Measurements from ENCODE around the gene EPHB3. TPM values are rescaled to one million over a fixed set of nuclear protein-coding genes. Genes with fewer than 3 reads are reported as not detected.

EPHB3 gene
- total and polyA plus RNA-seq, 4 donors: 0.14 to 1.8 (median 0.67) TPM

DNA sequence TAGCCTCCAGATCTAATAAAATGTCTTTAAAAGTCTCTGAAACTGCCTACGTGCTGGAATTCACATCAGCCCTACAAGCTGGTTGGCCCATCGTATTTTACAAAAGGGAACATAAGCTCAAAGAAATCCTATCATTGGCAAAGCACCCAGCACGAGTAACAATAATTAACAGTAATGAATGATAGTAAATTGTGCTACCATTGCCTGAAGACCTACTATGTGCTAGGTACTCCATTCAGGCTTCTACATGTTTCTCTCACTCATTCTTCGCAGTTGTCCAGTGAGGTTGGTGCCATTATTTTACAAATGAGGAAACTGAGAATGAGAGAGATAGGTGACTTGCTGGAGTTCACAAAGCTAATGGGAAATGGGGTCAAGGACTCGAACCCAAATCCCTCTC is 7.1 kb upstream of the EPHB3 start:
- Histone ChIP-seq H3K36me3 (ENCODE audit: control insufficient read depth in 4 of 4, insufficient read depth in 3 of 4, low read depth in 1 of 4, low read length in 3 of 4) (no peaks in the 10 kb centered on the region), H3K9ac (ENCODE audit: low read depth in 1 of 2, low read length in 2 of 2) (no peak overlapping the region), H3K4me3 (ENCODE audit: low read depth in 1 of 3, low read length in 3 of 3) (no peak overlapping the region), H3K27ac (ENCODE audit: low read depth in 1 of 2, low read length in 2 of 2) (no peak overlapping the region), H3K27me3 (ENCODE audit: control insufficient read depth in 4 of 4, insufficient read depth in 4 of 4, low read length in 3 of 4) (peaks cover 0 to 17% (median 2%) of the 10 kb centered on the region in 4 donors), H3K9me3 (ENCODE audit: control insufficient read depth in 4 of 4, low read length in 3 of 4) (no peaks in the 10 kb centered on the region), H3K4me1 (ENCODE audit: control insufficient read depth in 4 of 4, insufficient read depth in 4 of 4, low read length in 3 of 4) (no peaks in the 10 kb centered on the region)
- no peak for DNase-seq (ENCODE audit: low spot score)
- TF ChIP-seq REST (IDR thresholded peaks at IDR 0.05): no peak
- no peak for TF ChIP-seq FOXA2 (IDR thresholded peaks at IDR 0.05)
- no peak for TF ChIP-seq EGR1 (IDR thresholded peaks at IDR 0.05; ENCODE audit: low read depth in 2 of 2)
- no peak for TF ChIP-seq TAF1 (conservative IDR thresholded peaks at IDR 0.05)
- no peak for TF ChIP-seq SP1 (IDR thresholded peaks at IDR 0.05)
- TF ChIP-seq HNF4A (conservative IDR thresholded peaks at IDR 0.05): no peak
- no peak for TF ChIP-seq RAD21 (IDR thresholded peaks at IDR 0.05)
- TF ChIP-seq CTCF (IDR thresholded peaks at IDR 0.05; ENCODE audit: low read depth, low read length, missing input control): no peak
- no peak for TF ChIP-seq FOXA1 (IDR thresholded peaks at IDR 0.05)
- TF ChIP-seq GABPA (IDR thresholded peaks at IDR 0.05 in 1 of 2, conservative IDR thresholded peaks at IDR 0.05 in 1 of 2): no peak
- TF ChIP-seq, protein P1, sequence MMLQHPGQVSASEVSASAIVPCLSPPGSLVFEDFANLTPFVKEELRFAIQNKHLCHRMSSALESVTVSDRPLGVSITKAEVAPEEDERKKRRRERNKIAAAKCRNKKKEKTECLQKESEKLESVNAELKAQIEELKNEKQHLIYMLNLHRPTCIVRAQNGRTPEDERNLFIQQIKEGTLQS (IDR thresholded peaks at IDR 0.05): no peak
- TF ChIP-seq YY1 (IDR thresholded peaks at IDR 0.05): no peak
- TF ChIP-seq, protein P2, sequence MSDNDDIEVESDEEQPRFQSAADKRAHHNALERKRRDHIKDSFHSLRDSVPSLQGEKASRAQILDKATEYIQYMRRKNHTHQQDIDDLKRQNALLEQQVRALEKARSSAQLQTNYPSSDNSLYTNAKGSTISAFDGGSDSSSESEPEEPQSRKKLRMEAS (IDR thresholded peaks at IDR 0.05): no peak
- no peak for TF ChIP-seq RXRA (IDR thresholded peaks at IDR 0.05)
- TF ChIP-seq, protein P3, sequence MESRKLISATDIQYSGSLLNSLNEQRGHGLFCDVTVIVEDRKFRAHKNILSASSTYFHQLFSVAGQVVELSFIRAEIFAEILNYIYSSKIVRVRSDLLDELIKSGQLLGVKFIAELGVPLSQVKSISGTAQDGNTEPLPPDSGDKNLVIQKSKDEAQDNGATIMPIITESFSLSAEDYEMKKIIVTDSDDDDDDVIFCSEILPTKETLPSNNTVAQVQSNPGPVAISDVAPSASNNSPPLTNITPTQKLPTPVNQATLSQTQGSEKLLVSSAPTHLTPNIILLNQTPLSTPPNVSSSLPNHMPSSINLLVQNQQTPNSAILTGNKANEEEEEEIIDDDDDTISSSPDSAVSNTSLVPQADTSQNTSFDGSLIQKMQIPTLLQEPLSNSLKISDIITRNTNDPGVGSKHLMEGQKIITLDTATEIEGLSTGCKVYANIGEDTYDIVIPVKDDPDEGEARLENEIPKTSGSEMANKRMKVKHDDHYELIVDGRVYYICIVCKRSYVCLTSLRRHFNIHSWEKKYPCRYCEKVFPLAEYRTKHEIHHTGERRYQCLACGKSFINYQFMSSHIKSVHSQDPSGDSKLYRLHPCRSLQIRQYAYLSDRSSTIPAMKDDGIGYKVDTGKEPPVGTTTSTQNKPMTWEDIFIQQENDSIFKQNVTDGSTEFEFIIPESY (IDR thresholded peaks at IDR 0.05): no peak
- no peak for TF ChIP-seq NR2F2 (IDR thresholded peaks at IDR 0.05)
- TF ChIP-seq HNF4G (IDR thresholded peaks at IDR 0.05): no peak
- TF ChIP-seq JUND (IDR thresholded peaks at IDR 0.05): no peak
- WGBS: 91% methylated on average over 5 of the region's 5 CpGs
